WTC11 (cell line): Measurements from ENCODE around the gene STPG4.

Experiments used
- FOXJ3 ChIP-seq: sonication (generic); formaldehyde crosslinking; IDR thresholded peaks from 2 replicates; pipeline ENCODE4 v1.9.0; 2021; ENCODE audit warnings: missing genetic modification reagents, mild to moderate bottlenecking, borderline replicate concordance
- SMAD3 ChIP-seq: sonication (generic); formaldehyde crosslinking; IDR thresholded peaks from 2 replicates; pipeline ENCODE4 v1.8.0; 2022; ENCODE audit warnings: missing genetic modification reagents, mild to moderate bottlenecking, borderline replicate concordance
- SOX15 ChIP-seq: fragments of 250-450 bp; sonication (Bioruptor Pico); IDR thresholded peaks from 2 replicates; pipeline ENCODE4 v1.9.0; 2021; ENCODE audit warnings: mild to moderate bottlenecking
- SP1 ChIP-seq: sonication (generic); formaldehyde crosslinking; conservative IDR thresholded peaks from 2 replicates; pipeline ENCODE4 v1.8.1; 2022; ENCODE audit warnings: missing genetic modification reagents
- ZNF263 ChIP-seq: sonication (generic); formaldehyde crosslinking; IDR thresholded peaks from 2 replicates; pipeline ENCODE4 v1.8.1; 2022; ENCODE audit warnings: low read depth, mild to moderate bottlenecking, moderate library complexity, missing genetic modification reagents
- ZNF396 ChIP-seq: fragments of 250-450 bp; sonication (Bioruptor Pico); IDR thresholded peaks from 2 replicates; pipeline ENCODE4 v1.8.0; 2021; ENCODE audit warnings: mild to moderate bottlenecking, moderate library complexity, borderline replicate concordance
- TF ChIP-seq, protein P1 (sequence below): sonication (generic); formaldehyde crosslinking; conservative IDR thresholded peaks from 2 replicates; pipeline ENCODE4 v1.8.1; 2023; ENCODE audit warnings: mild to moderate bottlenecking, low read depth, missing genetic modification reagents, moderate library complexity
- TF ChIP-seq, protein P2 (sequence below): fragments of 200-600 bp; IDR thresholded peaks from 2 replicates; pipeline ENCODE4 v1.8.0; 2022; ENCODE audit warnings: antibody characterized with exemption
- TF ChIP-seq, protein P3 (sequence below): sonication (generic); formaldehyde crosslinking; IDR thresholded peaks from 2 replicates; pipeline ENCODE4 v1.8.0; 2022; ENCODE audit warnings: mild to moderate bottlenecking, missing genetic modification reagents
- TF ChIP-seq, protein P4 (sequence below): sonication (generic); formaldehyde crosslinking; IDR thresholded peaks from 2 replicates; pipeline ENCODE4 v1.8.1; 2023; ENCODE audit warnings: mild to moderate bottlenecking, missing genetic modification reagents, borderline replicate concordance
- TF ChIP-seq, protein P5 (sequence below): sonication (generic); formaldehyde crosslinking; IDR thresholded peaks from 2 replicates; pipeline ENCODE4 v1.8.1; 2022; ENCODE audit warnings: missing genetic modification reagents, borderline replicate concordance

DNA sequence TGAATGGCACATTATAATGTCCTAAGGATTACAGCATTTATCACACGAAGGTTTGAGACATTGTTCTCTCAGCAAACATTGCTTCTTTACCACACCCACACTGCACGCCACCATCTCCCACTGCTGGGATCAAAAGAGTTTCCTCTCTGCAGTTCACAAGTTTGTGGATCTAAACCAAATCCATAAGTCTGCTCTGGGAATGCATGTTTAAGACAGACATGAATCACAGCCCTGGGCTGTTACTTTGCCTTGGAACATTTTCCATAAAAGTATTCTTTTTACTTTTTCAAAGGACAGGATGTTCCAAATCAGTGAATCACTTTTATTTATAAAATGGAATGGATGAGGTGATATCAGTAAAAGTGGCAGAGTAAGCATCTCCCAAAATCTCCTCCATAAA is 36.1 kb downstream of the STPG4 start:
- TF ChIP-seq, protein P1, sequence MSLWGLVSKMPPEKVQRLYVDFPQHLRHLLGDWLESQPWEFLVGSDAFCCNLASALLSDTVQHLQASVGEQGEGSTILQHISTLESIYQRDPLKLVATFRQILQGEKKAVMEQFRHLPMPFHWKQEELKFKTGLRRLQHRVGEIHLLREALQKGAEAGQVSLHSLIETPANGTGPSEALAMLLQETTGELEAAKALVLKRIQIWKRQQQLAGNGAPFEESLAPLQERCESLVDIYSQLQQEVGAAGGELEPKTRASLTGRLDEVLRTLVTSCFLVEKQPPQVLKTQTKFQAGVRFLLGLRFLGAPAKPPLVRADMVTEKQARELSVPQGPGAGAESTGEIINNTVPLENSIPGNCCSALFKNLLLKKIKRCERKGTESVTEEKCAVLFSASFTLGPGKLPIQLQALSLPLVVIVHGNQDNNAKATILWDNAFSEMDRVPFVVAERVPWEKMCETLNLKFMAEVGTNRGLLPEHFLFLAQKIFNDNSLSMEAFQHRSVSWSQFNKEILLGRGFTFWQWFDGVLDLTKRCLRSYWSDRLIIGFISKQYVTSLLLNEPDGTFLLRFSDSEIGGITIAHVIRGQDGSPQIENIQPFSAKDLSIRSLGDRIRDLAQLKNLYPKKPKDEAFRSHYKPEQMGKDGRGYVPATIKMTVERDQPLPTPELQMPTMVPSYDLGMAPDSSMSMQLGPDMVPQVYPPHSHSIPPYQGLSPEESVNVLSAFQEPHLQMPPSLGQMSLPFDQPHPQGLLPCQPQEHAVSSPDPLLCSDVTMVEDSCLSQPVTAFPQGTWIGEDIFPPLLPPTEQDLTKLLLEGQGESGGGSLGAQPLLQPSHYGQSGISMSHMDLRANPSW = no peak
- TF ChIP-seq SP1 (CRISPR knock-in tag) = no peak
- TF ChIP-seq, protein P2, sequence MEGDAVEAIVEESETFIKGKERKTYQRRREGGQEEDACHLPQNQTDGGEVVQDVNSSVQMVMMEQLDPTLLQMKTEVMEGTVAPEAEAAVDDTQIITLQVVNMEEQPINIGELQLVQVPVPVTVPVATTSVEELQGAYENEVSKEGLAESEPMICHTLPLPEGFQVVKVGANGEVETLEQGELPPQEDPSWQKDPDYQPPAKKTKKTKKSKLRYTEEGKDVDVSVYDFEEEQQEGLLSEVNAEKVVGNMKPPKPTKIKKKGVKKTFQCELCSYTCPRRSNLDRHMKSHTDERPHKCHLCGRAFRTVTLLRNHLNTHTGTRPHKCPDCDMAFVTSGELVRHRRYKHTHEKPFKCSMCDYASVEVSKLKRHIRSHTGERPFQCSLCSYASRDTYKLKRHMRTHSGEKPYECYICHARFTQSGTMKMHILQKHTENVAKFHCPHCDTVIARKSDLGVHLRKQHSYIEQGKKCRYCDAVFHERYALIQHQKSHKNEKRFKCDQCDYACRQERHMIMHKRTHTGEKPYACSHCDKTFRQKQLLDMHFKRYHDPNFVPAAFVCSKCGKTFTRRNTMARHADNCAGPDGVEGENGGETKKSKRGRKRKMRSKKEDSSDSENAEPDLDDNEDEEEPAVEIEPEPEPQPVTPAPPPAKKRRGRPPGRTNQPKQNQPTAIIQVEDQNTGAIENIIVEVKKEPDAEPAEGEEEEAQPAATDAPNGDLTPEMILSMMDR = no peak
- TF ChIP-seq, protein P3, sequence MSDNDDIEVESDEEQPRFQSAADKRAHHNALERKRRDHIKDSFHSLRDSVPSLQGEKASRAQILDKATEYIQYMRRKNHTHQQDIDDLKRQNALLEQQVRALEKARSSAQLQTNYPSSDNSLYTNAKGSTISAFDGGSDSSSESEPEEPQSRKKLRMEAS = no peak
- no peak for TF ChIP-seq ZNF263
- TF ChIP-seq ZNF396 (CRISPR knock-in tag) = no peak
- TF ChIP-seq, protein P4, sequence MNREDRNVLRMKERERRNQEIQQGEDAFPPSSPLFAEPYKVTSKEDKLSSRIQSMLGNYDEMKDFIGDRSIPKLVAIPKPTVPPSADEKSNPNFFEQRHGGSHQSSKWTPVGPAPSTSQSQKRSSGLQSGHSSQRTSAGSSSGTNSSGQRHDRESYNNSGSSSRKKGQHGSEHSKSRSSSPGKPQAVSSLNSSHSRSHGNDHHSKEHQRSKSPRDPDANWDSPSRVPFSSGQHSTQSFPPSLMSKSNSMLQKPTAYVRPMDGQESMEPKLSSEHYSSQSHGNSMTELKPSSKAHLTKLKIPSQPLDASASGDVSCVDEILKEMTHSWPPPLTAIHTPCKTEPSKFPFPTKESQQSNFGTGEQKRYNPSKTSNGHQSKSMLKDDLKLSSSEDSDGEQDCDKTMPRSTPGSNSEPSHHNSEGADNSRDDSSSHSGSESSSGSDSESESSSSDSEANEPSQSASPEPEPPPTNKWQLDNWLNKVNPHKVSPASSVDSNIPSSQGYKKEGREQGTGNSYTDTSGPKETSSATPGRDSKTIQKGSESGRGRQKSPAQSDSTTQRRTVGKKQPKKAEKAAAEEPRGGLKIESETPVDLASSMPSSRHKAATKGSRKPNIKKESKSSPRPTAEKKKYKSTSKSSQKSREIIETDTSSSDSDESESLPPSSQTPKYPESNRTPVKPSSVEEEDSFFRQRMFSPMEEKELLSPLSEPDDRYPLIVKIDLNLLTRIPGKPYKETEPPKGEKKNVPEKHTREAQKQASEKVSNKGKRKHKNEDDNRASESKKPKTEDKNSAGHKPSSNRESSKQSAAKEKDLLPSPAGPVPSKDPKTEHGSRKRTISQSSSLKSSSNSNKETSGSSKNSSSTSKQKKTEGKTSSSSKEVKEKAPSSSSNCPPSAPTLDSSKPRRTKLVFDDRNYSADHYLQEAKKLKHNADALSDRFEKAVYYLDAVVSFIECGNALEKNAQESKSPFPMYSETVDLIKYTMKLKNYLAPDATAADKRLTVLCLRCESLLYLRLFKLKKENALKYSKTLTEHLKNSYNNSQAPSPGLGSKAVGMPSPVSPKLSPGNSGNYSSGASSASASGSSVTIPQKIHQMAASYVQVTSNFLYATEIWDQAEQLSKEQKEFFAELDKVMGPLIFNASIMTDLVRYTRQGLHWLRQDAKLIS = no peak
- TF ChIP-seq, protein P5, sequence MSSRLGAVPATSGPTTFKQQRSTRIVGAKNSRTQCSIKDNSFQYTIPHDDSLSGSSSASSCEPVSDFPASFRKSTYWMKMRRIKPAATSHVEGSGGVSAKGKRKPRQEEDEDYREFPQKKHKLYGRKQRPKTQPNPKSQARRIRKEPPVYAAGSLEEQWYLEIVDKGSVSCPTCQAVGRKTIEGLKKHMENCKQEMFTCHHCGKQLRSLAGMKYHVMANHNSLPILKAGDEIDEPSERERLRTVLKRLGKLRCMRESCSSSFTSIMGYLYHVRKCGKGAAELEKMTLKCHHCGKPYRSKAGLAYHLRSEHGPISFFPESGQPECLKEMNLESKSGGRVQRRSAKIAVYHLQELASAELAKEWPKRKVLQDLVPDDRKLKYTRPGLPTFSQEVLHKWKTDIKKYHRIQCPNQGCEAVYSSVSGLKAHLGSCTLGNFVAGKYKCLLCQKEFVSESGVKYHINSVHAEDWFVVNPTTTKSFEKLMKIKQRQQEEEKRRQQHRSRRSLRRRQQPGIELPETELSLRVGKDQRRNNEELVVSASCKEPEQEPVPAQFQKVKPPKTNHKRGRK = no peak
- TF ChIP-seq SOX15 (CRISPR knock-in tag) = no peak
- TF ChIP-seq SMAD3 (CRISPR knock-in tag) = no peak
- no peak for TF ChIP-seq FOXJ3 (CRISPR knock-in tag)
